D721Med (cell line): Measurements from ENCODE around the gene CNST.

Experiments
- DNase-seq: peaks from one replicate; pipeline ENCODE4 v3.0.0; 2011; ENCODE audit warnings: low spot score; ENCODE audit not compliant: insufficient read length
- FAIRE-seq: peaks from 2 replicates; lab custom pipeline; 2011; peaks lifted over from hg19 to GRCh38; lab: Jason Lieb, UNC
- TF ChIP-seq, protein P1 (sequence below): IDR thresholded peaks from 2 replicates; pipeline ENCODE4 v1.5.1; 2012; ENCODE audit warnings: mild to moderate bottlenecking, control low read depth; ENCODE audit not compliant: insufficient read depth; ENCODE audit errors: missing control alignments

Gene CNST

DNA sequence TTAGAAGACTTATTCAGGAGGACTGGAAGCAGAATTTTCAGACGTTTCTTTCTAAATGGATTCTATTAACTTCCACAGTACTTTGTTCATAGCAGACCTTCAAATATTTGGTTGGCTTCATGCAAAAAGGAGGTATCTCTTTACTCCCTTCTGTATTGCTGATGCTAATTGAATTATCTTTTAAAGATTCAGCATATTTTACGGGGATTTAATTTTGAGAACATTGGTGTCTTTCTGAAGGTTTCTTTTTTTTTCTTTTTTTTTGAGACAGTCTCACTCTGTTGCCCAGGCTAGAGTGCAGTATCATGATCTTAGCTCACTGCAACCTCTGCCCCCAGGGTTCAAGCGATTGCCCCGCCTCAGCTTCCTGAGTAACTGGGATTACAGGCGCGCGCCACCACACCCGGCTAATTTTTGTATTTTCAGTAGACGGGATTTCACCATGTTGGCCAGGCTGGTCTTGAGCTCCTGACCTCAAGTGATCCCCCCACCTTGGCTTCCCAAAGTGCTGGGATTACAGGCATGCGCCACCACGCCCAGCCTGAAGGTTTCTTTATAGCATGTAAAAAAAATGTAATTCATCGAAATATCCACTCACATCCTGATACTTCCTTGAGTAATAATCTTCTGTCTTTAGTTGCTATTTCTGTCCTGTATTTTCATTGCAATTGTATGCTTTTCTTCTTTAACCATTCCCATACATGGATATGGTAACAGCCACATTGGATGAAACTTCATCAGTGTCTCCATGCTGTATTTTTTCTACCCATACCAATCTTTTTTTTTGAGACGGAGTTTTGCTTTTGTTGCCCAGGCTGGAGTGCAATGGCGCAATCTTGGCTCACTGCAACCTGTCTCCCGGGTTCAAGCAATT lies 14.5 kb downstream of the CNST start:
- FAIRE-seq (no peak), DNase-seq (no peak)
- TF ChIP-seq, protein P1, sequence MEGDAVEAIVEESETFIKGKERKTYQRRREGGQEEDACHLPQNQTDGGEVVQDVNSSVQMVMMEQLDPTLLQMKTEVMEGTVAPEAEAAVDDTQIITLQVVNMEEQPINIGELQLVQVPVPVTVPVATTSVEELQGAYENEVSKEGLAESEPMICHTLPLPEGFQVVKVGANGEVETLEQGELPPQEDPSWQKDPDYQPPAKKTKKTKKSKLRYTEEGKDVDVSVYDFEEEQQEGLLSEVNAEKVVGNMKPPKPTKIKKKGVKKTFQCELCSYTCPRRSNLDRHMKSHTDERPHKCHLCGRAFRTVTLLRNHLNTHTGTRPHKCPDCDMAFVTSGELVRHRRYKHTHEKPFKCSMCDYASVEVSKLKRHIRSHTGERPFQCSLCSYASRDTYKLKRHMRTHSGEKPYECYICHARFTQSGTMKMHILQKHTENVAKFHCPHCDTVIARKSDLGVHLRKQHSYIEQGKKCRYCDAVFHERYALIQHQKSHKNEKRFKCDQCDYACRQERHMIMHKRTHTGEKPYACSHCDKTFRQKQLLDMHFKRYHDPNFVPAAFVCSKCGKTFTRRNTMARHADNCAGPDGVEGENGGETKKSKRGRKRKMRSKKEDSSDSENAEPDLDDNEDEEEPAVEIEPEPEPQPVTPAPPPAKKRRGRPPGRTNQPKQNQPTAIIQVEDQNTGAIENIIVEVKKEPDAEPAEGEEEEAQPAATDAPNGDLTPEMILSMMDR = no peak

DNA sequence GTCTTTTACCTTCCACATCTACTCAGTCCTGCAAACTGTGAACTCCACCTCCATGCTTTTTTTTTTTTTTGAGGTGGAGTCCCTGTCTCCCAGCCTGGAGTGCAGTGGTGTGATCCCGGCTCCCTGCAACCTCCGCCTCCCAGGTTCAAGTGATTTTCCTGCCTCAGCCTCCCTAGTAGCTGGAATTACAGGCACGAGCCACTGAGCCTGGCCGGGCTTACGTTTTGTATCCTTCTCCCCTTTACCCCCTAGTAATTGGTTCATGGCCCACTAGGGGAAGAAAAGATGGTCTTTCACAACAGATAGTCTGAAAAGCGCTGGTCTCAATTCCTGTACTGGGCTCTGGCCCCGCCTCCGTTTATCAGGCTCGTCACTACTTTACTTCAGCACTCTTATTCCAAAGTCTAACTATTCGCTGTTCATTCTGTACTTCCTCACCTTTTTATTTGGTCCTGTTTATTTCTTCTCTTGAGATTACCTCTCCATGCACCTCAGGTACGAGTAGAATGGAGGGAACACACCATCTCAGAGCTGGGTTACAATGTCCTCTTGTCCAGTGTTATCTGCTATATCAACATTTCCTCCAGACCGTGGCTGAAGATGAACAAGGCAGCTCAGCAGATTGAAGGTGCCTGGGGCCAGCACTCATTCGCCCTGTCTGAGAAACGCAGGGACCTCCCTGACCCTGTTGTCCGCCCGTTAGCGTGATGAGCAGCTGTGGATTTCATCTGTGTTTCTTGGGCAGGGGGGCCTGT lies 16.2 kb downstream of the CNST start:
- DNase-seq (no peak), FAIRE-seq (no peak)
- TF ChIP-seq, protein P1 = no peak

DNA sequence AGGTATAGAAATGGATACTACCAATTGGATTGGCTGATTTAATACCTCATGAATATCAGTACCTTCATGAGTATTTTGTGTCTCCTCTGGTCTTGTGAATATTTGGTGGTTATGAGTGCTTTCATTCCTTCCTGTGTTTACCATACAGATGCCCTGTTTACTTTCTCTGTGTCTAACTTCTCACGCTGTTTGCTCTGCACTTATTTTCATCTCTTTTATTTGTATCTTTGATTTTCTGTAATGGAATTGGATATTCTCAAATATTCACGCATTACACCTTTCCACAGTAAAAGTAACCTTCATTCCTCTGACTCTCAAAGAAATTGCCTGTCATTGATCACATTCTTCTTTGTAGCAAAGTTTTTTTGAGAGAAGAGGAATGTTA lies 16.8 kb downstream of the CNST start:
- TF ChIP-seq, protein P1 = no peak
- no peak for DNase-seq
- FAIRE-seq = no peak

DNA sequence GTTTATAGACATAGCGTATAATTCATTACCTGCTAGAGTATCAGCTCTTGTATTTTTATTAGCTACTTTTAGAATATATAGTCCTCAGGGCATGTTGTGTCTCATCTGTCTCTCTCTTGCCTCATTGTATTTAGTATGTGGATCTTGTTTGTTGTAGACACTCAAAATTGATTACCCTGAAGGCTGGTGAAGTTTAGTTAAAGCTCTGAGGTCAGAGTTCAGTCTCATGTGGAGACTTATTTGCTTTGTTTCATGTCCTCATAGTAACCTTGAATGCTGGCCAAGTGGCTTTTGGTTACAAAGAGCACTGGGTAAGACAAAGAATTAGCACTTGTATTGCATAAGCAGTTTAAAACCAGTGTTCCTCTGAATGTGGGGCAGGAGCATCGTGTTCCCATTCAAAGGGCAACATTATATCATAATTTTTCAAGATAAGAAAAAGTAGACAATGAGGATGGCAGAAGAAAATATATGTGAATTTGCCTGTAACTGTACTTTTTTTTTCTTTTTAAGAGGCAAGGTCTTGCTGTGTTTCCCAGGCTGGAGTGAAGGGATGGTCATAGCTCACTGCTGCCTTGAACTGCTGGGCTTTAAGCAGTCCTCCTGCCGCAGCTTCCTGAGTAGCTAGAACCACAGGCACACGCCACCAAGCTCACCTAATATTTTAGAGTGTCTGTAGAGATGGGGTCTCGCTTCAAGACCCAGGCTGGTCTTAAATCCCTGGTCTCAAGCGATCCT lies 17.4 kb downstream of the CNST start:
- FAIRE-seq (no peak), DNase-seq (no peak)
- TF ChIP-seq, protein P1 = no peak

DNA sequence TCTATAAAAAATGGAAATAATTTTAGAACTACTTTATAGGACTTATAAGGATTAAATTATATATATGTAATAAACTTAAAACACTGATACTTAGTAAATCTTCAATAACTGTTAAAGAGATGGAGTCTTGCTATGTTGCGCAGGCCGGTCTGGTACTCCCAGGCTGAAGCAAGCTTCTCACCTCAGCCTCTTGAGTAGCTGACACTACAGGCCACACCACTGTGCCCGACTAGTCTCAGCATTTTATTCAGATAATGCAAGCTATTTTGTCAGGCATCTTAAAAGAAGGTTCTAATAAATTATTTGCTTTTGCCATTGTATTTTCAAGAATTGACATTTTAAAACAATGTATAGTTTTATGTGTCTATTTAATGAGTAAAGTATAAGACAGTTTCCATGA lies 20.8 kb downstream of the CNST start:
- TF ChIP-seq, protein P1 = no peak
- FAIRE-seq (no peak), DNase-seq (no peak)

DNA sequence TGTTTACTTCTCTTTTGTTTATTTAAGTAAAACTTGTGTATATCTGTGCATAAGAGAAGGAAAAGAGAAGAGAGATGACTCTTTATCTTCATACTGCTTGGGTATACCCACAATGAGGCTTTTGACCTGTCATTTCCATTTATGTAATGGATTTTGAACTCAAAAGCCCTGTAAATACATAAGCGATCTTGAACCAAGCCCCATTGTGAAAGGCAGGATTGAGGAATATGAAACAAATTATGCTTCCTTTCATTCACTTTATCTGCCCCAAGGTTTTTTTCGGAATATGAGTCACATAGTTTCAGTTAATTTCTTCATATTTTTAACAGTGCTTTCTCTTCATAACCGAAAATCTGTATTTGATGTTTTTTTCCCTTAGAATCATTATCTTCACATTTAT lies 21.4 kb downstream of the CNST start:
- no peak for DNase-seq
- TF ChIP-seq, protein P1 = no peak
- FAIRE-seq = no peak
